Measurements from ENCODE around the gene TGM3.

The TGM3 gene

DNA sequence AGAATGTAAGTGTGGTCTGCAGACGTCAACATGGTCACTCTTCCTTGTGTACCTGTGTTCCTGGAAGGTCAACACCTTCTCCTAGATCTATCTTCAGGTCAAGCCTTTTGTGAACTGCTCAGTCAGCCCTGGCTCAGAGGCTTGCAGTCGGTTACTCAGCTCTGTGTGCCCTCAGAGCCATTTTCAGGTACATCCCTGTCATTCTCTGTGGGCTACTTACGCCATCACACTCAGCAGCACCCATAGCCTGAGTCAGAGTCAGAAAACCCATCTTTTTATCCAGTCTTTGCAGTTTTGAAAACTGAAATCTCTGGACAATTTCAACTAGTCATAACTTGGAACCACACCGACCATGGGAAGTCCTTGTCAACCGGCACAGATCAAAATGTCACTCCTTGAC is 35.3 kb downstream of the TGM3 start:
- H3K4me3 ChIP-seq (ENCODE audit: low read depth, low read length), result no peak overlapping the region
- DNase-seq (ENCODE audit: low read depth), result no peak

DNA sequence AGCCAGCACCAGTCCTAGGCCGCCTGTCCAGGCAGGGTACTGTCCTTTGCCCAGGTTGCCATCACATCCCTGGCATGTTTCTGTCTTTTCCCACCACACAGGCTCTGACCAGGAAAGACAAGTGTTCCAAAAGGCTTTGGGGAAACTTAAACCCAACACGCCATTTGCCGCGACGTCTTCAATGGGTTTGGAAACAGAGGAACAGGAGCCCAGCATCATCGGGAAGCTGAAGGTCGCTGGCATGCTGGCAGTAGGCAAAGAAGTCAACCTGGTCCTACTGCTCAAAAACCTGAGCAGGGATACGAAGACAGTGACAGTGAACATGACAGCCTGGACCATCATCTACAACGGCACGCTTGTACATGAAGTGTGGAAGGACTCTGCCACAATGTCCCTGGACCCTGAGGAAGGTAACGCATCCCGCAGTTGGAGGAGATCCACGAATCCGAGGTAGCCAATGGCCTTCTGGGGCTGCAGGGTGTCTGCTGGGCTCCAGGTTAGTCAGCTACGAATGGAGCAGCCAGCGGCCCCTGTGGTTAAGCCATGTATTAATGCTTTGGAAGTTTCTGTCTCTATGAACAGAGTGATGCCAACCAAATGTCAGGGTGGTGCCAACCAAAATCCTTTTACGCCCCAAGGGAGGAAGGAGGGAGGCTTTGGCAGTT is 36.2 kb downstream of the TGM3 start:
- no peak for DNase-seq (ENCODE audit: low read depth)
- no peak overlapping the region for H3K4me3 ChIP-seq (ENCODE audit: low read depth, low read length)

DNA sequence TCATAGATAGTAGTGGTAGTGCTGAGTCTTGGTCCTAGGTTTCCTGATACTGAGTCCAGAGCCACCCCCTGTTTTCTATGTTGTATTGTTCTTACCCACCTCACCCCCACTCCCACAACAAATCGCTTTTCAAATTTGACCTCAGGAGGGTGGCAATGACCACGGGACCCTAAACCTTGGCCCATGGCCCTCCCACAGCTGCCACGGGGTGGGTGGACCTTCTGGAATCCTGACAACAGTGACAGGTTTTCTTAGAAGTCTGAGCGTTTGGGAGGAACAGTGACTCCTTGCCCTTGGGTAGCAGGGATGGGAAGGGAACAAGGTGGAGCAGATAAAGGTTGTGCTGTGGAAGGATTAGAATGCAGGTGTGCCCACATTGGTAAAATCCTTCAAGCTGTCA is 36.9 kb downstream of the TGM3 start:
- no peak for DNase-seq (ENCODE audit: low read depth)
- no peak overlapping the region for H3K4me3 ChIP-seq (ENCODE audit: low read depth, low read length)

DNA sequence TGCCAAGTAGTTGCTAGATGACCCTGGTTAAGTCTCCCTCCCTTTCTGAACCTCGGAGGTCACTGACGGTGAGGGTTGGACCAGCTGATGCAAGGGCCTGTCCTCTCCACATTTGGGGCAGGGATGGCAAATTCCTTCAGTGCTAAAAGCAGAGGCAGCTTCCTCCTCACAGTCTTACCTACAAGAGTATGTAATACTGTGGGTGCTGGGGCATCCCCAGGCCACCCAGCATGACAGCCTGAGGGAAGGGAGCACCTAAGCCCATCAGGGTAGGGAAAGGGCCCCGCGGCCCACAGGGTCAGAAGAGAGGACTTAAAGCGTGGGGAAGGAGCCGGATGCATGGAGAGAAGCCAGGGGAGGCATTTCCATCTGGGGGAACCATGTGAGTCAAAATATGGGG is 38.0 kb downstream of the TGM3 start:
- no peak overlapping the region for H3K4me3 ChIP-seq (ENCODE audit: low read depth, low read length)
- DNase-seq (ENCODE audit: low read depth), result no peak

DNA sequence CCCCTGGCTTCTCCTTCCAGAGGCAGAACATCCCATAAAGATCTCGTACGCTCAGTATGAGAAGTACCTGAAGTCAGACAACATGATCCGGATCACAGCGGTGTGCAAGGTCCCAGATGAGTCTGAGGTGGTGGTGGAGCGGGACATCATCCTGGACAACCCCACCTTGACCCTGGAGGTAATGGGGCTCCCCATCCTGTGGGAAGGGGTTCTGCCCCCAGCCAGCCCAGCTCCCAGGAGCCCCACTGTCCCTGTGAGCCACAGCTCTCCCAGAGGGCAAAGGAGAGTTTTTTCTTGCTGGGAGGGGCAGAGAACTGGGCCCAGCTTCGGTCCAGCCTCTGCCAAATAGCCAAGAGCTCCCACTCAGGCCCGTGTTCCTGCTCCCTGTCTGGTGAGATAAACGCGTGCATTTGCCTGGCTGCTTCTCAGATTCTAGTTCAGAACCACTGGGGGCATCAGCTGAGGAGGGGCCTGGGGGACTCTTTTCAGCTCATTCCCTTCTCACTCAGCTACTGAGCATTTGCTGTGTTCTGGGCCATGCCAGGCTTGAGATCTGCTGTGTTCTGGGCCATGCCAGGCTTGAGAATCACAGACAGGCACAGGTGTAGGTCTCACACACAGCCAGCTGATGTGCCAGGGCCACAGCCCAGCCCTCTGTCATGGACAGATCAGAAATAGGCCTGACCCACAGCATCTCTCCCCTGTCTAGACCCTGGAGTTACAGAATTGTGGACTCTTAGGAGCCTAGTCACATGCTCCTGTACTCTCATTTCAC is 39.5 kb downstream of the TGM3 start:
- DNase-seq (ENCODE audit: low read depth), result no peak
- H3K4me3 ChIP-seq (ENCODE audit: low read depth, low read length), result no peak overlapping the region

DNA sequence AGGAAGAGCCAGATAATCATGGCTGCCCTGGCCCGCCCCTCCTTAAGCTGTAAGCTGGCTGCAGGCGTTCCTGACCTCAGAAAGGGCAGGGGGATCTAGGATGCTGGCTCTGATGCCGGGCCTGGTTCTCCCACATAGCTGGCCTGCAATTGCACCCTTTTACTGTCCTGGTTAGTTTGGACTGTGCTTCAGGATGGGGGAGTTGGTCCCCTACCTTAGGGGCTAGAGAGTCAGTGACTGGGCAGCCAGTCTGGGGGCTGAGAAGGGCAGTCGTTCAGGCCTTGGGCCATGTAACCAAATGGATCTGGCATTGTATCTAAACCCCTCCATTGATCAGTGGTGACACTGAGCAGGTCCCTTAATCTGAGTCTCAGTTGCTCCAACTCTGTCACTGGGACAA is 40.7 kb downstream of the TGM3 start:
- DNase-seq (ENCODE audit: low read depth), result no peak
- H3K4me3 ChIP-seq (ENCODE audit: low read depth, low read length), result no peak overlapping the region

DNA sequence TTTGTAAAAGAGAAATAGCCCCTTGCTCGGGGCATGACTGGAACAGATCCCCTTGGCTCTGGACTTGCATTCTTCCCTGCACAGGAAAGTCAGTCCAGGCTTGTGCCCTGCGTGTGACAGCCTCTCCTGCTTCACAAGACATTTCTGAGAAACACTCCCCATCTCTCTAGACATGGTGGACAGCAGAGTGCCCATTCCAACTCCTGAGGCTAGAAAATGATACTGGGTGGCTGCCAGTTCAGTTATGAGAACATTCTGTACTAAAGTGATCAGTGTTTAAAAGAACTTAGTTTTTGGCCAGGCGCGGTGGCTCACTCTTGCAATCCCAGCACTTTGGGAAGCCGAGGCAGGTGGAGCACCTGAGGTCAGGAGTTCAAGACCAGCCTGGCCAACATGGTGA is 41.3 kb downstream of the TGM3 start:
- no peak for DNase-seq (ENCODE audit: low read depth)
- H3K4me3 ChIP-seq (ENCODE audit: low read depth, low read length), result no peak overlapping the region

DNA sequence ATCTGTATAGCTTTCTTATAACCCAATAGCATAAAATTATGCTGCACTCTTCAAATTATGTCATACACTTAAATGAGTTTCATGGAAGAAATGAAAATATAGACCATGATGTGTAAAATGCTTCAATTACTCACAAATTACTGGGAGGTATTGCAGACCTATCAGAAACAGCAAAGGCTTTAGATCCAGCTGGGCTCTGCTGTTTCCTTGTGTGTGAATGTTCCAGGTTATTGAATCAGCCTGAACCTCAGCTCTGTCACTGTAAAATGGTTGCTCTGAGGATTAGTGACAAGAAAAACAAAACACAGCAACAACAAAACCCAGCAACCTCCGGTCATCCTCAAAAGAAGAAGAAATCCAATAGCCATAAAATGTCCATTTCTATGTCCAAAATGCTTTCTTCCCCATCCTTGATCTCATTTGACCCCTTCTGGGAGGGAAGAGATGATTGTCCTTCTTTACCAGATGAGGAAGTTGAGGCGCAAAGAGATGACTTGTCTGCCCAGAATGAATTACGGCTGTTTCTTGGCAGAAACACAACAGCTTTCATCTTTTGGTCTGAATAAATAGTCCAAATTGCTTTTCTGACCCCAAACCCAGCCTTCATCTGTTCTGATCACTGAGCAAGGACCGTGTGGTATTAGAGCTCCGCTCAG is 42.7 kb downstream of the TGM3 start:
- no peak overlapping the region for H3K4me3 ChIP-seq (ENCODE audit: low read depth, low read length)
- no peak for DNase-seq (ENCODE audit: low read depth)

DNA sequence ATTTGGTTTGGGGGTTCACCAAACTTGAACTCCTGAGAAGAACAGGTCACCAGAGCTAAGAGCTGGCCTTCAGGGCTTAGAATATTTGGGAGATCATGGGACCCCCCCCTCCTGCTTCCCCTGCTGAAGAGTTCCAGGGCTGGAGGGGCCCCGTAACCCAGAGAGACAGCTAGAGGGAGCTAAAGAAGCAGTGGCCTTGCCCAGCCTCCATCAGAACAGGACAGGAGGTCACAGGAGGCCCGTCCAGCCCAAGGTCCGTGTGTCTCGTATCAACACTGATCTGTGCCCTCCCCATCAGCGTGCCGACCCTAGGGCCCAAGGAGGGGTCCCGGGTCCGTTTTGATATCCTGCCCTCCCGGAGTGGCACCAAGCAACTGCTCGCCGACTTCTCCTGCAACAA is 44.3 kb downstream of the TGM3 start:
- no peak for DNase-seq (ENCODE audit: low read depth)

DNA sequence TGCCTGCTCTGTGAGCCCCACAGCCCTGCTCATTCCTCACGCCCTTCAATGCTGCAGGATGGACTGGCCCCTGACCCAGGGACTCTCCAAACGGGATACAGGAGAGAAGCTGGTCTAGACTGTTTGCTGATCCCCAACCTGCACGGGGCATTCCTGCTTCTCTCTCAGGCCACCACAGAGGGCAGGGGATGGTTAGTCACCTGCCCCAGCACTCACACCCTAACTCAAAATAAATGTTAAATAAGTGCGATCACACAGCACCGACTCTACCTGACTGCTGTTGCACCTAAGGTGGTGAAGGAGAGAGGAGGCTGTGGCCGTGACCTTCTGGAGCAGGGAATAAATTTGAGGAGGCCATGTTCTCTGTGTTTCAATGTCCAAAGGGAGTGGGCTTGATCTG is 45.0 kb downstream of the TGM3 start:
- no peak for DNase-seq (ENCODE audit: low read depth)

More for the DNA sequence above, 44.3 kb downstream of the TGM3 start:
- H3K4me3 ChIP-seq (ENCODE audit: low read depth, low read length), result no peak overlapping the region

DNA sequence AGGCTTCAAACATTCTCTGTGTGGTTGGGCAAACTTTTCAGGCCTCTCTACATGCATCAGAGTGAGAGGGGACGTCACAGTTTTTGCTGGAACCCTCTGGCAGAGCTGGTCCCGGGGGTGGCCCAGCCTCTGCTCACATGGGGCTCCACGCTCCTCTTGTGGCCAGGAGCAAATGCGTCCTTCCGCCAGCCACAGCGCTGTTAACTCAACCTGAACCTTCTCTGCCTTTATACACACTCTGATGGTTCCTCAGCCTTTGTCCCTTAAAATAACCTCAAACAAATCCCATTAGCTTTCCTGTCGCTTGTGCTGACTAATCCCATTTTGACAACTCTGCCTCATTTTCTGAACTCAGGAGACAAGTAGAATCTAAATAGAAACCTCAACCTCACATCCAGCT is 45.5 kb downstream of the TGM3 start:
- H3K4me3 ChIP-seq (ENCODE audit: low read depth, low read length), result no peak overlapping the region
- DNase-seq (ENCODE audit: low read depth), result no peak

More for the DNA sequence above, 45.0 kb downstream of the TGM3 start:
- no peak overlapping the region for H3K4me3 ChIP-seq (ENCODE audit: low read depth, low read length)

DNA sequence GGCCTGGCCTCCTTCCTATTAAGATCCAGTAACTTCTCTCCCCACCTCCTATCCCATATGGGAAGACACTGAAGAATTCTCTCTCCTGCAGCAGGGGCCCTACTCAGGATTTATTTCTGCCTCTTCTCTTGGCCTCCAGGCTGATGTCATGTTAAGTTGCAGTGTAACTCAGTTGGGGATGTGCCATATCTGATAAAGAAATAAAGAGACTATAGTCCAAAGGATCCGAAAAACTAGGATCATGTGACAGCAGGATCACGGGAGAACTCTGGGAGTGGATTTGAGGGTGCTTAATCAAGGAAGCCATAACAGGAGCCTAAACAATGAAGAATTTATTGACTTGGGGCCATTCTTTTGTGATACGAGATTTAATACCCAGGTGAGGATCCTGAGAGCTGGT is 46.4 kb downstream of the TGM3 start:
- no peak for DNase-seq (ENCODE audit: low read depth)
- H3K4me3 ChIP-seq (ENCODE audit: low read depth, low read length), result no peak overlapping the region

DNA sequence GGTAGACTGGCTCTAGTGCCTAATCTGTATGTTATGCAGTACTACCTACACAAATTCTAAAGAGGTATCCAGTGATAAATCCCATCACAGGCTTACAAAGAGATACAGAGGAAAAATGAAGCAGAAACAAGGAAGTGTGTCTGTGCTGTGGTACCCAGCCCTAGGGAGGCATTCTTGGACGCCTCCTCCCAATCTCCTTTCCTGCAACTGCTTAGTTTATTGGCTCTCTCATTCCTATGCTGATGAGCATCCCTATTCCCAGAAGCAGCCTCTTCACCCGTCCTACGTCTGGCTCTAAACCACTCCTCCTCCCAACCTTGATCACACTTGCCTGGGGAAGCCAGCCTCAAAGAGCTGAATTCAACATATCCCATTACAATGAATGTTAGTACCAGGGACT is 50.4 kb downstream of the TGM3 start:
- no peak for DNase-seq (ENCODE audit: low read depth)
- H3K4me3 ChIP-seq (ENCODE audit: low read depth, low read length), result no peak overlapping the region

DNA sequence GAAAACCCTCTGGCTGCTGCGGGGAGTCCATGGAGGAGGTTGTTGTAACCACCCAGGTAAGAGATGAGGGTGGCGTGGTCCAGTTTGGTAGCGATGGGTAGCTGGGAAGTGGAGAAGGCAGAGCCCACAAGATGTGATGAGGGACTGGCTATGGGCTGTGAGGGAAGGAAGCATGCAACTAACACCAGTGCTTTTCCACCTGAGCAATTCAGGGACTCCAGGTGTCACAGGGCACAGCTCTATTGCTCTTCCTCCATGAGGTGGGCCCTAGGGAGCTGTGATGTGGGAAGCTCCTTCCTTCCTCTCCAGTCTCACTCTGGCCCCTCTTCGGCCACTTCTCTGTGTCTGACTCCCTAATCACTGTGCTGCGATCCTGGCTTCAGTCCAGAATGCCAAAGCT is 52.5 kb downstream of the TGM3 start:
- no peak for DNase-seq (ENCODE audit: low read depth)
- no peak overlapping the region for H3K4me3 ChIP-seq (ENCODE audit: low read depth, low read length)

DNA sequence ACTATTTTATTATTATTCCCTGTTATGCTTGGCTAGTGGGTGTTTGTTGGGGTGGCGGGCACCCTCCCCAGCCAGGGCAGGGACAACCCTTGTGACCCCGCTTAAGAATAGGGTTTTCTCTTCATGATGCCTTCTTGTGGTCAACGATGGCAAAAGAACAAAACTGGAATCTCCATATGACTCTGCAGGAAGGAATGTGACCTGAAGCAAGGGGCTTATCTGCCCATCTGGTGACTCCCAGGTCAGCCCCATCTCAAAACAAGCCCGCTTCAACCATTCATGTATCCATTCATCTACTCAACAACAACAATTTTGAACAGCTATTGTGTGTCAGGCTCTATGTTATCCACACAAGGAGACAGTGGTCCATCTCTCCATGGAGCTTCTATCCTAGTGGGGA is 54.0 kb downstream of the TGM3 start:
- DNase-seq (ENCODE audit: low read depth), result no peak
- H3K4me3 ChIP-seq (ENCODE audit: low read depth, low read length), result no peak overlapping the region

DNA sequence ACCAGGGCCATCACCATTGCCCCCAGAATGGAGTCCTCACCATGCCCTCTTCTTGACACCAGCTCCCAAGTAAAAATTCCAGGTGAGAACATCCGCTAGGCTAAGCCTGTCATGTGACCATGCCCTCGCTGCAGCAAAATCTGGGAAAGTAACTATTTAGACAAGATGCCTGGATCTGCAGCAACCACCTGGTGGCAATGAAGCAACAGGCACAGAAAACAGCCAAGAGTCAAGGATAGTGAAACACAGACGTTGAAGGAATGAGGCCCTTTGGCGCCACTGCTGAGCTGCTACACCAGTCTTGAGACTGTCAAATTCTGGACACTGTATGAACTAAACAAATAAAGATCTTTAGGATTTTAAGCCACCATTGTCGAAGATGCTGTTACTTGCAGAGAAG is 54.8 kb downstream of the TGM3 start:
- H3K4me3 ChIP-seq (ENCODE audit: low read depth, low read length), result no peak overlapping the region

DNA sequence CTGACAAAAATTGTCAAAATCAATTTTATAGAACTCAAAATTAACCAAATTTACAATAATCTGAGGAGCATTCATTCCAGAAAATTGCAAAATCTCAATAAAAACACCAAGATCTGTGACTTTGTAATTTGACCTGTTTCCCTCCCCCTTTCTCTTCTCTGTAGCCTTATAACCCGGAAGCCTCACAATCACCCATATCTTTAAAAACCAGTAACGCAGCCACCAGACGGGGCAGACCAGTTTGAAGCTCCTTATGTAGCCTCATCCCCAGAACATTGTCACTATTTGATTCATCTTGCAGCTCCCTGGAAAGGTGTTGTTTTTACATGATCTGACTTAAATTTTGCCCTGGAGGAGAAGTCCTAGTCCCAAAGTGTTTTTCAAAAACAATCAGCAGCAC is 57.4 kb downstream of the TGM3 start:
- H3K4me3 ChIP-seq (ENCODE audit: low read depth, low read length), result no peak overlapping the region
- DNase-seq (ENCODE audit: low read depth), result no peak

More for the DNA sequence above, 54.8 kb downstream of the TGM3 start:
- no peak for DNase-seq (ENCODE audit: low read depth)

DNA sequence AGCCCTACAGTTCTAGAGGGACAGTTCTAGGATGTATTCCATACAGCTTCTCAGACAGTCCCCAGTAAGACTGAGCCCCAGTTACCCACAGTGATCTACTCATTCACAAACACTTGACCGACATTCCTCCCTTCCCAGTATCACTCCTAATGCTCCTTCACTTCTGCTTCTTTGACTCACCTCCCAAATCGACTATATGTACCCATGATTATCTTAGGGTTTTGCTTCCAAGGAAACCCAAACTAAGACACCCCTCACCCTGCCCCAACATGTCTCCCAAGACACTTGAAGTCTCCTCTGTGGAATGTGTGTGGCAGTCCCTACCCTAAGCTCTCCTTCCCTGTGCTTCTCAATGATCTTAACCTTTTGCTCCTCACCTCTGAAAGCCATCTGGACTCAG is 61.3 kb downstream of the TGM3 start:
- DNase-seq (ENCODE audit: low read depth), result no peak
- no peak overlapping the region for H3K4me3 ChIP-seq (ENCODE audit: low read depth, low read length)

DNA sequence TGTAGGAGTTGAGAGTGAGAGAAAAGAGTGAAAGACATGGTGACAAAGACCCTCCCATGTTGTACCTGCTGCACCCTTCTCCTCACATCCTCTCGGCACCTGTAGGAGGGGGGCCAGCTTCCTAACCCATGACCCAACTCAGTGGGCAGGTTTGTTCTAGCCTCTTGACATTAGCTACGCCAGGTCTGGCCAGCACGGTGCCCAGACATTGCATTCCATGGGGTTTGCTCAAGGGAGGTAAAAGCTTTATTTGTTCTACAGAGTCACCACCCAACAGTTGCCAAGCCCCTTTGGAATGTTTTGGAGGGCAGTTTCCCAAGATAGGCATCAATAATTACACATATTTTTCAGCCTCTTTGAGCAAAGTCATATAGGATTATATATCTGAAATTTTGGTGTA is 62.2 kb downstream of the TGM3 start:
- DNase-seq (ENCODE audit: low read depth), result no peak
- no peak overlapping the region for H3K4me3 ChIP-seq (ENCODE audit: low read depth, low read length)

DNA sequence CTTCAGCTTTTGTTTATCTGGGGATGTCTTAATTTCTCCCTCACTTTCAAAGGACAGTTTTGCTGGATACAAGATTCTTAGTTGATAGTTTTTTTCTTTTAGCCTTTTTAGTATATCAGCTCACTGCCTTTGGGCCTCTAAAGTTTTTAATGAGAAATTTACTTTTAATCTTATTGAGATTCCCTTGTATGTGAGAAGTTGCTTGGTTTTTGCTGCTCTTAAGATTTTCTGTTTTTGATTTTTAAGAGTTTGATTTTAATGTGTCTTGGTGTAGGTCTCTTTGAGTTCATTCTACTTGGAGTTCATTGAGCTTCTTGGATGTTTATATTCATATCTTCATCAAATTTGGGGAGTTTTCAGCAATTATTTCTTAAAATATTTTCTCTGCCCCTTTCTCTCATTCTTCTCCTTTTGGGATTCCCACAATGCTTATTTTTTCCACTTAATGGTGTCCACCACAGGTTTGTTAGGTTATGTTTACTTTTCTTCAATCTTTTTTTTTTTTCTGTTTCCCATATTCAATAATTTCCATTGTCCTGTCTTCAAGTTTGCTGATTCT is 65.3 kb downstream of the TGM3 start:
- no peak overlapping the region for H3K4me3 ChIP-seq (ENCODE audit: low read depth, low read length)
- no peak for DNase-seq (ENCODE audit: low read depth)

DNA sequence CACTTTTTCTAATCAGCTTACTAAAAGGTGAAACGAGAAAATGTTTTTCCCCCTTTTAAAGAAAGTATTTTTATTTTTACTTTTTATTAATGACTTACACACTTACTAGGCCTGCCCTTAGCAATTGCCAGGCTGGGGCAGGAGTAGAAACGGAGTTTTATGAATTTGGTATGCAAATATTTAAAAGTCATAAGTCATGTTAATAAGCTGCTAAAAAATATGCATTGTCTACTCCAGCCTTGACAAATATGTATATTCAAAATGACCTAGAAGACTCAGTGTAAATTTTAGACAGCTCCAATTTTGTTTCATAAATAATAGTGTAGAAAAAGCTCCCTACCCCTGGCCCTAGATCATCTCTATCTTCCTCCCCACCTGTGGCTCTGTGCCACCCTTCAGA is 67.4 kb downstream of the TGM3 start:
- DNase-seq (ENCODE audit: low read depth), result no peak
- no peak overlapping the region for H3K4me3 ChIP-seq (ENCODE audit: low read depth, low read length)
